ENCODE data around the gene ZNF471.

Gene ZNF471

GRCh38 chr19:56507446-56508289 lies at the start of gene ZNF471:
ZNF471 (plus strand) TSS chr19:56507855; CDS start chr19:56511572, 3,717 bp downstream.
- no peaks in the 10 kb centered on the region for H3K4me1 ChIP-seq (ENCODE audit: control insufficient read depth, insufficient read depth, low read length)
- no CpG with 5 or more reads among the region's 74 CpGs for WGBS (ENCODE audit: insufficient coverage, insufficient read length)
- peak within 1 kb of the TSS; percentile 73 for H3K4me3 ChIP-seq (ENCODE audit: low read length)
- no peaks in the 10 kb centered on the region for H3K9me3 ChIP-seq (ENCODE audit: control insufficient read depth, insufficient read depth, low read length)
- DNase-seq (ENCODE audit: low read depth, low spot score), result peak; percentile 93
- H3K27me3 ChIP-seq (ENCODE audit: control insufficient read depth, insufficient read depth, low read length), result no peaks in the 10 kb centered on the region
- H3K27ac ChIP-seq (ENCODE audit: low read length), result no peak within 1 kb of the TSS
- no peaks in the 10 kb centered on the region for H3K36me3 ChIP-seq (ENCODE audit: control insufficient read depth, insufficient read depth, low read length)

GRCh38 chr19:56474308-56474707 lies 33.3 kb upstream of the ZNF471 start:
- Histone ChIP-seq H3K4me1 (ENCODE audit: control insufficient read depth, insufficient read depth, low read length) (peaks cover 2% of the 10 kb centered on the region; the same call in 1 of the 2 replicates), H3K4me3 (ENCODE audit: low read length) (no peak overlapping the region), H3K9me3 (ENCODE audit: control insufficient read depth, insufficient read depth, low read length) (no peaks in the 10 kb centered on the region), H3K27me3 (ENCODE audit: control insufficient read depth, insufficient read depth, low read length) (no peaks in the 10 kb centered on the region), H3K36me3 (ENCODE audit: control insufficient read depth, insufficient read depth, low read length) (peaks cover 6% of the 10 kb centered on the region; the same call in 1 of the 2 replicates), H3K27ac (ENCODE audit: low read length) (no peak overlapping the region)
- WGBS (ENCODE audit: insufficient coverage, insufficient read length), result no CpG with 5 or more reads among the region's 3 CpGs
- DNase-seq (ENCODE audit: low read depth, low spot score), result no peak

DNA sequence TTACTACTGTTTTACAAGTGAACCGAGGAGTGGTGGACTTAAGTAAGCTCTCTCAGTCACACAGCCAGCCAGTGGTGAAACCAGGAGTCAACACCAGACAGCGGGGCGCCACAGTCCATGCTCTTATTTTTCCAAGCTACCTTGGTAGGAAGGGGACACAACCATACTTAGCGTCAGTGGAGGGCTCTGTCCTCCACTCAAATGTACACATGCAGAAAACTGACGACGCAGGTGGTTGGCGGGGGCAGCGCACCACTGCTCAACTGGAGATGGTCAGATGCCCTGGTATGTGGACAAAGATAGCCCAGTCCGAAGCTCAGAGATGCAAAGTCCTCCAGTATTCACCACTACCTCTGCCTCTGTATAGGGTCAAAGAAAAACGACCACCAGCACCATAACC lies 31.6 kb upstream of the ZNF471 start:
- H3K36me3 ChIP-seq (ENCODE audit: control insufficient read depth, insufficient read depth, low read length), result 0 out of 2 replicates have a peak, but pooled peaks cover 3% of the 10 kb centered on the region
- WGBS (ENCODE audit: insufficient coverage, insufficient read length), result no CpG with 5 or more reads among the region's 10 CpGs
- no peaks in the 10 kb centered on the region for H3K9me3 ChIP-seq (ENCODE audit: control insufficient read depth, insufficient read depth, low read length)
- H3K4me3 ChIP-seq (ENCODE audit: low read length), result no peak overlapping the region
- H3K4me1 ChIP-seq (ENCODE audit: control insufficient read depth, insufficient read depth, low read length), result peaks cover 2% of the 10 kb centered on the region; the same call in 1 of the 2 replicates
- no peak overlapping the region for H3K27ac ChIP-seq (ENCODE audit: low read length)
- DNase-seq (ENCODE audit: low read depth, low spot score), result no peak
- H3K27me3 ChIP-seq (ENCODE audit: control insufficient read depth, insufficient read depth, low read length), result no peaks in the 10 kb centered on the region

DNA sequence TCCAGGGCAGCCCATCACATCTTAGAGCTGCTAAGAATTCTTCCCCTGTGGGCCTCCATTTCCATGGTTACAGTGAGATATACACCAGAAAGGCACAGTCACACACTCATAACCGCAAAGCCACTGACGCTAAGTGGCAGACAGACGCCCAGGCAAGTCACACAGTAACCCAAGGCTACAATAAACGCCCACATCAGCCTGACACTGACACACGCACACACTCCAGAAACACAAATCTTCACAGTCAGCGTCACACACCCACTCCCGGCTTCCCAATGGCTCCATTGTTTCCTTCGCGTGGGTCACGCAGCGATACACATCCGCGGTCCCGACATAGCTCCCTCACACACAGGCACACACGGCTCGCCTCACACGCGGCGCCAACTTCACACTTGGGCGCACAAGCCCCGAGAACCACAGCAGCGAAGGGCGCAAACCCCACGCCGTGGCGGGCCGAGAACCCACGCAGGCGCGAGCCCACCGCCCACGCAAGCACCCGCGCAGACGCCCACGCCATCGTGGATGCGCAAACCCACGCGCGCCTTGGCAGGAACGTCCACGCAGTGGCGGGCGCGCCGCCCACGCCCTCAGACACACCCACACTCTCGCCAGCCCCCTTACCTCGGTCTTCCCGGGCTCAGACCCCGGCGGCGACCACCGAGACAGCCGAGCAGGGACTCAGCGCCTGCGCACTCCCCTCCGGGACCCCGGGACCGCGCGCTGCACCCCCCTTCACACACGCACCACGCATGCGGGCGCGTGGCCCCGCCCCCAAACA lies 30.8 kb upstream of the ZNF471 start, which contains the start of gene ZNF667:
Gene ZNF667 (minus strand): TSS at position 695 of the 778 bp plus-strand sequence. CDS start 14,975 bp downstream, outside the sequence.
- Histone ChIP-seq H3K36me3 (ENCODE audit: control insufficient read depth, insufficient read depth, low read length) (0 out of 2 replicates have a peak, but pooled peaks cover 2% of the 10 kb centered on the region), H3K27ac (ENCODE audit: low read length) (no peak within 1 kb of the TSS), H3K4me3 (ENCODE audit: low read length) (peak within 1 kb of the TSS; percentile 78), H3K9me3 (ENCODE audit: control insufficient read depth, insufficient read depth, low read length) (no peaks in the 10 kb centered on the region), H3K4me1 (ENCODE audit: control insufficient read depth, insufficient read depth, low read length) (peaks cover 2% of the 10 kb centered on the region; the same call in 1 of the 2 replicates), H3K27me3 (ENCODE audit: control insufficient read depth, insufficient read depth, low read length) (no peaks in the 10 kb centered on the region)
- no CpG with 5 or more reads among the region's 69 CpGs for WGBS (ENCODE audit: insufficient coverage, insufficient read length)
- no peak for DNase-seq (ENCODE audit: low read depth, low spot score)

- no peaks in the 10 kb centered on the region for H3K27me3 ChIP-seq (ENCODE audit: control insufficient read depth, insufficient read depth, low read length)
- H3K9me3 ChIP-seq (ENCODE audit: control insufficient read depth, insufficient read depth, low read length), result no peaks in the 10 kb centered on the region
- no peak overlapping the region for H3K27ac ChIP-seq (ENCODE audit: low read length)
- peak; percentile 87 for DNase-seq (ENCODE audit: low read depth, low spot score)
- H3K36me3 ChIP-seq (ENCODE audit: control insufficient read depth, insufficient read depth, low read length), result no peaks in the 10 kb centered on the region
- H3K4me1 ChIP-seq (ENCODE audit: control insufficient read depth, insufficient read depth, low read length), result peaks cover 2% of the 10 kb centered on the region; the same call in 1 of the 2 replicates
- peak overlapping the region; percentile 78 for H3K4me3 ChIP-seq (ENCODE audit: low read length)
- WGBS (ENCODE audit: insufficient coverage, insufficient read length), result no CpG with 5 or more reads among the region's 80 CpGs
These were observed 30.0 kb upstream of the ZNF471 start for GRCh38 chr19:56477429-56478338.

GRCh38 chr19:56491399-56491798 lies 16.3 kb upstream of the ZNF471 start:
- no CpG with 5 or more reads among the region's 3 CpGs for WGBS (ENCODE audit: insufficient coverage, insufficient read length)
- no peak overlapping the region for H3K27ac ChIP-seq (ENCODE audit: low read length)
- H3K27me3 ChIP-seq (ENCODE audit: control insufficient read depth, insufficient read depth, low read length), result no peaks in the 10 kb centered on the region
- H3K36me3 ChIP-seq (ENCODE audit: control insufficient read depth, insufficient read depth, low read length), result peaks cover 5% of the 10 kb centered on the region
- no peak overlapping the region for H3K4me3 ChIP-seq (ENCODE audit: low read length)
- H3K9me3 ChIP-seq (ENCODE audit: control insufficient read depth, insufficient read depth, low read length), result no peaks in the 10 kb centered on the region
- H3K4me1 ChIP-seq (ENCODE audit: control insufficient read depth, insufficient read depth, low read length), result no peaks in the 10 kb centered on the region; the same call in 1 of the 2 replicates
- DNase-seq (ENCODE audit: low read depth, low spot score), result no peak

- no CpG with 5 or more reads among the region's 2 CpGs for WGBS (ENCODE audit: insufficient coverage, insufficient read length)
- no peak overlapping the region for H3K27ac ChIP-seq (ENCODE audit: low read length)
- no peaks in the 10 kb centered on the region for H3K4me1 ChIP-seq (ENCODE audit: control insufficient read depth, insufficient read depth, low read length)
- no peak for DNase-seq (ENCODE audit: low read depth, low spot score)
- no peaks in the 10 kb centered on the region for H3K9me3 ChIP-seq (ENCODE audit: control insufficient read depth, insufficient read depth, low read length)
- no peaks in the 10 kb centered on the region for H3K27me3 ChIP-seq (ENCODE audit: control insufficient read depth, insufficient read depth, low read length)
- no peak overlapping the region for H3K4me3 ChIP-seq (ENCODE audit: low read length)
- H3K36me3 ChIP-seq (ENCODE audit: control insufficient read depth, insufficient read depth, low read length), result no peaks in the 10 kb centered on the region
These were observed 3.1 kb upstream of the ZNF471 start for GRCh38 chr19:56504581-56504980.

DNA sequence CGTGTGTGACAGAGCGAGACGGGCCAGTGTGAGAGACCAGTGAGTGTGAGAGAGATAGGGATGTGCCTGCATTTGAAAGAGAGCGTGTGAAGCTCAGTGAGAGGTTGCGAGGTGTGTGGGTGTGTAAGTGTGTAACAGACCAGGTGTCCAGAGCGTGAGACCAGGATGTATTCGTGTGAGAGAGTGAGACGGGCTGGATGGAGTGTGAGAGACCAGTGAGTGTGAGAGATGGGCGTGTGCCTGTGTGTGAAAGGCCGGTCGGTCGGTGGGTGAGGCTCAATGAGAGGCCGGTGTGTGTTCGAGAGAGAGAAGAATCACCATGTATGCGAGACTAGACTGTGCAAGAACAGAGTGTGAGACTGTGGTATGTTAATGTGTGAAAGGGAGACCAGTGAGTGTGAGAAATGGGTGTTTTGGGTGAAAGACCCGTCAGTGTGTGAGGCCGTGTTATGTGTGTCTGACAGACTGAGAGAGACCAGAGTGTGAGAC lies 679 bp downstream of the ZNF471 start:
- H3K36me3 ChIP-seq (ENCODE audit: control insufficient read depth, insufficient read depth, low read length), result no peaks in the 10 kb centered on the region
- H3K27me3 ChIP-seq (ENCODE audit: control insufficient read depth, insufficient read depth, low read length), result no peaks in the 10 kb centered on the region
- H3K4me3 ChIP-seq (ENCODE audit: low read length), result peak overlapping the region; percentile 73
- no CpG with 5 or more reads among the region's 17 CpGs for WGBS (ENCODE audit: insufficient coverage, insufficient read length)
- no peaks in the 10 kb centered on the region for H3K9me3 ChIP-seq (ENCODE audit: control insufficient read depth, insufficient read depth, low read length)
- H3K4me1 ChIP-seq (ENCODE audit: control insufficient read depth, insufficient read depth, low read length), result no peaks in the 10 kb centered on the region
- no peak for DNase-seq (ENCODE audit: low read depth, low spot score)
- no peak overlapping the region for H3K27ac ChIP-seq (ENCODE audit: low read length)

DNA sequence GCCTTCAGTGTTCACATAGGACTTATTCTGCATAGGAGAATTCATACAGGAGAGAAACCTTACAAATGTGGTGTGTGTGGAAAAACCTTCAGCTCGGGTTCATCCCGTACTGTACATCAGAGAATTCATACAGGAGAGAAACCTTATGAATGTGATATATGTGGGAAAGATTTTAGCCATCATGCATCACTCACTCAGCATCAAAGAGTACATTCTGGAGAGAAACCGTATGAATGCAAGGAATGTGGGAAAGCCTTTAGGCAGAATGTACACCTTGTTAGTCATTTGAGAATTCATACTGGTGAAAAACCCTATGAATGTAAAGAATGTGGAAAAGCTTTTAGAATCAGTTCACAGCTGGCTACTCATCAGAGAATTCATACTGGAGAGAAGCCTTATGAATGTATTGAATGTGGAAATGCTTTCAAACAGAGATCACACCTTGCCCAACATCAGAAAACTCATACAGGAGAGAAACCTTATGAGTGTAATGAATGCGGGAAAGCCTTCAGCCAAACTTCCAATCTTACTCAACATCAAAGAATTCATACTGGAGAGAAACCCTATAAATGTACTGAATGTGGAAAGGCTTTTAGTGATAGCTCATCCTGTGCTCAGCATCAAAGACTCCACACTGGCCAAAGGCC lies 17.7 kb downstream of the ZNF471 start:
- no peaks in the 10 kb centered on the region for H3K36me3 ChIP-seq (ENCODE audit: control insufficient read depth, insufficient read depth, low read length)

More for the DNA sequence above, 17.7 kb downstream of the ZNF471 start:
- Histone ChIP-seq H3K4me1 (ENCODE audit: control insufficient read depth, insufficient read depth, low read length) (no peaks in the 10 kb centered on the region), H3K9me3 (ENCODE audit: control insufficient read depth, insufficient read depth, low read length) (peaks cover 12% of the 10 kb centered on the region), H3K4me3 (ENCODE audit: low read length) (no peak overlapping the region), H3K27me3 (ENCODE audit: control insufficient read depth, insufficient read depth, low read length) (no peaks in the 10 kb centered on the region), H3K27ac (ENCODE audit: low read length) (no peak overlapping the region)
- WGBS (ENCODE audit: insufficient coverage, insufficient read length), result no CpG with 5 or more reads among the region's 4 CpGs
- no peak for DNase-seq (ENCODE audit: low read depth, low spot score)

Measured in iPS DF 6.9 (cell line).